HG03025 (cell line): Measurements from ENCODE around the gene TXNRD3.

Experiments
- ATAC-seq: cut with Tn5 transposase; IDR thresholded peaks from one replicate; pipeline ENCODE4 v1.9.1; 2021; ENCODE audit warnings: mild to moderate bottlenecking, moderate library complexity; ENCODE audit not compliant: unreplicated experiment, low FRiP score

Gene TXNRD3

DNA sequence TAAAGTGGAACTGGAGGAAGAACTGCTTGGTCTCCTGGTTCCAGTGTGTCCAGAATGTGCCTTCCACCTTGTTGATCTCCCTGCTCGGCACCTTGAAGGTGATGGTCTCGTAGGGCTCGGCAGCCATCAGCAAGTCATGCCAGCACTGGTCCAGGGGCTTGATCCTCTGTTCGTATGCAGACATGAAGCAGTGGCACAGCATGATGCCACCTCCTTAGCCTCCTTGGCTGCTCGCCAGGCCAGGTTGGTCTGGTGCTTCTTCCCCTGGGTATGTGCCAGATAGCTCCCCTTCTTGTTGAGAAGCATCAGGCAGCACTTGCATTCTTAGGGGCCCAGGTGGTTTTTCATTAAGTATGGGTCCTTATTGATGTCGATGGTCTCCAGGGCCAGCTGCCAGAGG, 17.8 kb upstream of the TXNRD3 start:
- no peak for ATAC-seq

DNA sequence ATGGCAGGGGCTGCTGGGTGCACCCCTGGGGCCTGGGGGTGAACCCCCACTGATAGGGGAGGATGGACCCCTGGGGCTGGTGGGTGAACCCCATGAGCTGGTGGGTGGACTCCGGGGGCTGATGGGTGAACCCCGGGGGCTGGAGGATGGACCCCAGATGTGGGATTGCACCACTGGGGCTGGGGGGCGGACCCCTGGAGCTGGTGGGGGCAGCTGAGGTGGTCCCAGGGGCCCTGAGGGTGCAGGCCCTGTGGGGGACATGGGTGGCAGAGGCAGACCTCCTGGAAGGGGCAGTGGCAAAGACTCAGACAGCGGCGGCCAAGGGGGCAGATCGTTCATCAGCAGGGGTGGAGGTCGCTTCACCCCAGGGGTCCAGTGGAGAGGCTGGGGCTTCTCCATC, 17.4 kb upstream of the TXNRD3 start:
- ATAC-seq = no peak

DNA sequence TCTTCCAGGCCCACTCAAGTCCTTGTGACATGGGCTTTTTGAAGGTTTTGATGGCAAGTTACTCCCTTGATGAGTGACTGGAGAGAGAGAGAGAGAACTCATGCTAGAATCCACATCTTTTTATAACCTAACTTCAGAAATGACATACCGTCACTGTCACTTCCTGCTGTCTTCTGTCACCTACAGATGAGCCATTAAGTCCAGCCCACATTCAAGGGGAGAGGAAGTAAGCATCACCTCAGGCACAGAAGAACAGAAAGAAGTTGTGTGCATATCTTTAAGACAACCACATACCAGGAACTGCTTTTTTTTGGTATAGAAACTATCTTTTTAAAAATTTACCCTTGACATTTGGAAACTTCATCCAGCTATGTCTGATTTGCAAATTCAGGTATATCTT, 16.6 kb upstream of the TXNRD3 start:
- ATAC-seq = no peak

DNA sequence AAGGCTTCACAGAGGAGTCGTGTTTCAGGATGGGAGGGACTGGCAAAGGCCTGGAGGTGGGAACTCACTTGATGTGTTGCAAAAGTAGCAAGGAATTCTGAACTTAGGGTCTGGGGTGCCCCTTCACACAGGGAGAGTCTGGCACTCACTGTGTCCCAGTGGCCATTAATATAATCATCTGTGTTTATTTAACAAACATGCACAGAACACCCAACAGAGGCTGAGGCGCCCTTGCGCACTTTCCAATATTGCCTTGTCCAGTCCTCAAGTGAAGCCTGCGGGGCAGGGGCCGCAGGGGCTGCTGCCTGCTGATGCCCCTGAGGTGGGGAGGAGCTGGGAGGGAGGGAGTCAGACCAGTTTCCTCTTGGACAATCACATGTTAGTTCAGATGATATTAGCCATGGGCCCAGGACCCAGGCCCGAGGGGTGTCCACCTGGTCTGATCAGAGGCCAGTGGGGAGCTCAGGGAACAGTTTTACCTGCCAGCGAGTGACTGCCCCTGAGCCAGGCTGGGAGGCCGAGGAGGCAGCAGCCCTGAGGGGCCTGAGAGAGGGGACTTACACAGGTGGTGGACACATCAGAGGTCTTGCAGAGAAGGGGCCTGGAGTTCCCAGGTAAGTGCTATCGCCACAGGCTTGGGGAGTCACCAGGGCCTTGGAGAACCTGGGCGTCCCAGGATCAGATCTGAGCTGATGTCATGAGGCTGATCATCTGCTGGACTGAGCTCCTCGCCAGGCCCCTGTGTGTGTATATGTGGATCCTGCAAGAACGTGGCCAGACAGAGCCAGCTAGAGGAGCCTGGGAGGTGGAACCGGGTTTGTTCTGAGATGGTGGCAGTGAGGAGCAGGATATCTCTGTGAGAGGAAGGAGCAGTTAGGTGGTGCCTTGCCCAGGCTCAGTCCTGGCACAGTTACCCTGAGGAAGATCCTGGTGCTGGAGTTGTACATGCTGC, 13.8 kb upstream of the TXNRD3 start:
- ATAC-seq = no peak

DNA sequence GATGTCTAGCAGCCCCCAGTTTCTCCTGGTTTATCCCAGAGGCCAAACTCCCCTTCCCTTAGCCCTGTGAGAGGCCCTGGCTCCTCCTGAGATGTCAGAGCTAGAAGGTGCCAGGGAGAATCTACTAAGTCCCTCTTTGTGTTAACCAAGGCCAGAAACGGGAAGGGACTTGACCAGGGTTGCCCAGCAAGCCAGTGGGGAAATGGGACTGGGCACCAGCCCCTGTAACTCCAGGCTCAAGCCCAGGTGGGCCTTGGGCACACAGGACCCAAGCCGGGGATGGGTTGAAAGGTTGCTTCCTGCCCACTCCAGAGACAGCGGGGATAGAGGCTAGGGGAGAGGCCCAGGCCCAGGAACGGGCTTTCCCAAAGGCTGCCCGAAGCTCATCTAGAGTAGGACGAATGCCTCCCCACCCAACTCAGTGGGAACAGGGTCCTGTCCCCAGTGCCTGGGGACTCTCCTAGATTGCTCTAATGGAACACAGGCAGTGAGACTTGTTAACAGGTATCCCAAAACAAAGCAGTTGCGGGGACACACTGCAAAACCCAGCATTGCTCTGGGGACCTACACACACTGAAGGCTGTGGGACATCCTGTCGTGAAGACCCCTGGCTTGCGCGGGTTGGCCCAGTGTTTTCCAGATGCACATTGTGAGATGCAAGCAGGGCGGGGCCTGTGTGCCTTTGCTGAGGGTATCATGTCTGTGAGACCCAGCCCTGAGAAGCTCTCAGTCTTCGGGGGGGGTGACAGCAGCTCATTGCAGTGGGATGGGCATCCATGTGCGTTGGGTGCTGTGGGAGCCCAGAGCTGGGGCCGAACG, 12.9 kb upstream of the TXNRD3 start:
- ATAC-seq = no peak

DNA sequence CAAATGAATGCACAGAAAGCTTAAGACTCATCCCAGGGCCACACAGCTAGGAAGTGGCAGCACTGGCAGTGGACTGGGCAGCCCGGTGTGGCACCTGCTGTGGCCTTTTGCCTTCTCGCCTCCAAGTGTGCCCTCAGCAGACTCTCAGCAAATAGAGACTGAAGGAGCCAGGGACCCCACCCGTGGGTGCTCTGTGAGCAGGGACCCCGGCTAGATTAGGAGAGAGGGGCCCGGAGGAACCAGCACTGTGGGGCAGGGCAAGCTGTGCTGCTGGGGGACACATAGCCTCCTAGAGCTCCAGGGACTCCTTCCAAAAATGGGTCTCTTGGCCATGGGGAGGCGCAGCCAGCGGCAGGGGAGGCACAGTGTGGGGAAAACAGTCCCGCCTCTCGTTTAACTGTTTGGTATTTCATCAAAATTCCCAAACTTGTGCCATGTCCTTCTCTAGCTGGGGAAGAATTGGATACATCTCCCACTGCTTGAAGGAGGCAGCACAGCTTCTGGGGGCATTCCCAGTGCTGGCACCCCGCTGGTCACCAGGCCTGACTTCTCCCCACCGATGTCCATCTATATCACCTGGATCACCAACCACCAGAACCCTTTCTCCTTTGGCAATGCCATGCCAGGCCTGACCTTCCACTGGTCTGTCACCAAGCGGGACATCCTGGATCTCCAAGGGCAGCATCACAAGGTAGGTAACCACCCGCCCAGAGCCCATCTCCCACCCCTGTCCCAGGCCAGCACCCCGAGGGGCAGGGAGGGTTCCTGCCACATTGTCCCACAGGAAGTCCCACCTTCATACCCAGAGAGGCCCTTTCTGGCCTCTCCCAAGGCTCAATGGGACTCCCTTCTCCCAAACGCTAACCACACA, 12.0 kb upstream of the TXNRD3 start:
- no peak for ATAC-seq

DNA sequence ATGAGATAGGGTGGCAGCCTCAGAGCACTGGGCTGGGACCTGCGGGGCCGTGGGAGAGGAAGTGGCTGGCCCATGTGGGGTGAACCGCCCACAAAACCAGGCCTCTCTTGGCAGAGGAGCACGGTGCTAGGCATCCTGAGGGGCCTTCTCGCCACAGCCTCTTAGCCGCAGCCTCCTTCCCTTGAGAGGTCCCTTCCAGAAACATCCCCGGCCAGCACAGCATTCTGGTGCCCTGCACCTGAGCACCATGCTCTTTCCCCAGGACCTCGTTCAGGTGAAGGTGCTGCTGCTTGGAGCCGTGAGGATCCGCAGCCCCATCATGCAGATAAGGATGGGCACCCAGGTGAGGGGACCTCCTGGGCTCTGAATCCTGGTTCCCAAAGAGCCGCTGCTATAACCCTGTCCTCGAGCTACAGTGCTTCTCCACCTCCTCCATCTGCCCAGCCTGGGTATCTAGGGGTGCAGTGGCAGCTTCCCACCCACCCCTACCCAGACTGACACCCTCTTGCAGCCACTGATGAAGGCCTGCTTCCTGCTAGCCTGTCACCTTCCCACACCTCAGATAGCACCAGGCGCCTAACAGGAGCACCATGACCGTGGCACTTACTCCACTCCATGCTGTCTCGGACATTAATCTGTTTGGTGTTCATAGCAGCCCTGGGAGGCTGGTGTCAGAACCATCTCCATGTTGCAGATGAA, 11.2 kb upstream of the TXNRD3 start:
- ATAC-seq = no peak

DNA sequence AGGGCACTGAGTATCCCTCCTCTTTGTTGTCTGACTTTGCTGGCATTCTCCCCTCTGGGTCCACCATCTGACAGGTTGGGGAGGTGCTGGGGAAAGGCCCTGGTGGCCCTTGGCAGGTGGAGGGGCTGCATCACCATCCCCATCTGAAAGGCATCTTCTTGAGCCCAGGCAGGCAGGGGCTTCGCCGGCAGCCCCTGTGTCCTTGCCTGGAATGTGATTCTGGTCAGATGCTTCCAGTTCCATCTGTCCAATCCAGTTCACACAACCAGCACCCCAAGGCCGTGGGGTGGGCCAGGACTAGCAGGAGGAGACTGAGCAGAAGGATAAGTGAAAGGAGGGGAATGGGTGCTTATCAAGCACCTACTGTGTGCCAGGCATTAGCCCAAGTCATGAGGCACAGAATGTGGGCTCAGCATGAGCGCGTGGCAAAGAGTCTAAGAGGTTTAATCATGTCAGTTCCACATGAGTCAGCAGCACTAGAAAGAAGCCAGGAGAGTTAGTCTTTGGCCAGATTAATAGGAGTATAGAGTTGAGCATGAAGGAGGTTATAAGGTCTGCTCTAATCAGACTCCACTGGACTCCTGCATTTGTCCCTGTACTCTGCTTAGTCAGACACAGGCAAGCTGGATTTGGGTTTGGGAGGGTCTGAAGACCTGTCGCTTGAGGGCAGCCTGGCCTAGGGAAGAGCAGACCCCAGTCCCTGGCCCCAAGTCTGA, 10.5 kb upstream of the TXNRD3 start:
- ATAC-seq = no peak

DNA sequence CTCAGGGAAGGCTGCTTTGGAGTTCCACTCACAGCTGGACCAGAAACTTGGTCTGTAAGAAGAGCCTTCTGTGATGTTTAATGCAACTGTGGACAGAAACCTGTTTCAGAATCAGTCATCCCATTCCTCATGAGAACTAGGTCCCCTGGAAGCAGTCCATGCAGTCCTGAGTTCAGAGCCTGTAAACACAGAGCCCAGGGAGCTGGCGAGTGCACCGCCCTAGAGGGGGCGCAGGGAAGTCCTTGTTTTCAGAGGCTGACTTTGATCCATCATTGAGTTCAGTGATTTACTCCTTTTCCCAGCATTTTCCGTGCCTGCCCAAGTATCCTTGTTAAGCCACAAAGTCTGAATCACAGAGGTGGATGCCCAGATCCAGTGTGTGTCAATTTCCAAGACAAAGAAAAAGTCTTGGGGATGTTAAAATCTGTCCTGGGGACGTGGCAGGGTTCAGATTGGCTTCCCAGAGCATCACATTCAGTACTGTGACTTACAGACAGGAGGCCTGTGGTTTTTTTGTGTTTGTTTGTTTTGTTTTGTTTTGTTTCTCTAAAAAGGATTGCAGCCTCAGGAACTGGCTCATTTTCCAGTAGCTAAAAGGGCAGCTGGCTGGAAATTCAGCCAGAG, 9.8 kb upstream of the TXNRD3 start:
- ATAC-seq = no peak

DNA sequence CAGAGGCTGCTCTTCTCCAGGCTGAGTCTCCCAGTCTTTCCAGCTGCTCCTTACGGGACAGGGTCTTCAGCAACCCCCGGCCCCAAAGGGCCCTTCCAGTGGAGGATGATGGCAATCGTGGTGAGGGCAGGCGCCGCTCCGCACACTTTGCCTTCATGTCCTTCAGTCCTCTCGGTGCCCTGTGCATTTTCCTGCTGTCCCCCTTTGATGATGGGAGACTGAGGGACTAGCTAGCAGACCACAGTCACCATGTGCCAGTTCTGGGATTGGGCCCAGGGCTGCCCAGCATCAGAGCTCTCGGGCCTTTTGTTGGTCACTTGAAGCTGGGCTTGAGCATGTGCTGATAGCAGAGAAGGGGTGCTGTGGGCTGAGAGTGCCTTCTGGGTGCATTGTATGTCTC, 8.8 kb upstream of the TXNRD3 start:
- no peak for ATAC-seq

DNA sequence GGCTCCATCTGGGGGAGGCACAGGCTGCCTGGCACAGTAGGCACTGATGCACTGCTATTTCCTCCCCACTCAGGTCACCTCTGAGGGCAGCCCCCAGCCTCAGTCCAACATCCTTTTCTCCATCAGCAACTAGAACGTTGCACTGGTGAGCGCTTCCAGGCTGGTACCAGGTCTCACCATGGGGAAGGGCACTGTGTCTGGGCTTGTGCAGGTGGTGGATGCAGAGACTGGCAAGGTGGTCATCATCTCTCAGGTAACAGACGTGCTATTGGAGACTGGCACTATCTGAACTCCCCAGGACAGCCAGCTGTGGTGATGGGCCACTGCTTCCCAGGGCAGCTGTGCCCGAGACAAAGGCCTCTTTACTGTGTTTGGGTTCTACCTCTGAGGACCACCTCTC, 8.3 kb upstream of the TXNRD3 start:
- ATAC-seq = no peak

DNA sequence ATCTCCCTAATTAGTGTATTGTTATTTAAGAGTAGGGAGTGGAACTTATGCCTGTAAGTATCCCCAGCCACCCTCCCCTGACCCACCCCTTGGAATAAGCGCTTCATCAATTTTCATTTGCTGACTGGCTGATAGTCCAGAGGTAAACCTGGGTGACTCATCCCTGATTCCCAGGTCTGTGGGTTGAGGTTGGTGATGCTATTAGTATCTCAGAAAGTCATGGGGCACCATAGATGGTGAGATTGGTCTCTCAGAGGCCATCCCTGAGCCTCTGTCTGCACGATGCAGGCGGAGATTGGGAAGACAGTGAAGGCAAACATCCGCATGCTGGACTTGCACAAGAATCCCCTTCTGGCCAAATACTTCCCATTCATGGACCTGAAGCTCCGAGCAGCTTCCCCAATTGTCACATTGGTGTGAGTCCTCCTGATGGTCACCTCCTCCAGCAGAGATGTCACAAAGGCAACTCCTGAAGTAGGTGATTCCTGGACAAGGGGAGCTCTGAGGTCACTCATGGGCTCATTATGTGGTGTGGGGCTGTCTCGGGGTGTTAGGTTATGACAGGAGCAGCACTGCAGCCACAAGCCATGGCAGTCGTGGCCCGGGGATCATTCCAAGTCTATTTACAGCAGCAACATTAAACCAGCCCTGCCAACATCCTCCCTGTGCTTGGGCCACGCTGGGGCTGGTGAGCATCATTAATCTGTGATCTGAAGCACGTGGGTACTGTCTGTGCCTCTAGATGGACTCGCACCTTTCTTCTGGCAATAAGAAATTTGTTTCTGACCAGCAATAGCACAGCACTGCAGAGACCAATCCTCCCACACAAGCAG, 6.8 kb upstream of the TXNRD3 start:
- ATAC-seq = no peak

DNA sequence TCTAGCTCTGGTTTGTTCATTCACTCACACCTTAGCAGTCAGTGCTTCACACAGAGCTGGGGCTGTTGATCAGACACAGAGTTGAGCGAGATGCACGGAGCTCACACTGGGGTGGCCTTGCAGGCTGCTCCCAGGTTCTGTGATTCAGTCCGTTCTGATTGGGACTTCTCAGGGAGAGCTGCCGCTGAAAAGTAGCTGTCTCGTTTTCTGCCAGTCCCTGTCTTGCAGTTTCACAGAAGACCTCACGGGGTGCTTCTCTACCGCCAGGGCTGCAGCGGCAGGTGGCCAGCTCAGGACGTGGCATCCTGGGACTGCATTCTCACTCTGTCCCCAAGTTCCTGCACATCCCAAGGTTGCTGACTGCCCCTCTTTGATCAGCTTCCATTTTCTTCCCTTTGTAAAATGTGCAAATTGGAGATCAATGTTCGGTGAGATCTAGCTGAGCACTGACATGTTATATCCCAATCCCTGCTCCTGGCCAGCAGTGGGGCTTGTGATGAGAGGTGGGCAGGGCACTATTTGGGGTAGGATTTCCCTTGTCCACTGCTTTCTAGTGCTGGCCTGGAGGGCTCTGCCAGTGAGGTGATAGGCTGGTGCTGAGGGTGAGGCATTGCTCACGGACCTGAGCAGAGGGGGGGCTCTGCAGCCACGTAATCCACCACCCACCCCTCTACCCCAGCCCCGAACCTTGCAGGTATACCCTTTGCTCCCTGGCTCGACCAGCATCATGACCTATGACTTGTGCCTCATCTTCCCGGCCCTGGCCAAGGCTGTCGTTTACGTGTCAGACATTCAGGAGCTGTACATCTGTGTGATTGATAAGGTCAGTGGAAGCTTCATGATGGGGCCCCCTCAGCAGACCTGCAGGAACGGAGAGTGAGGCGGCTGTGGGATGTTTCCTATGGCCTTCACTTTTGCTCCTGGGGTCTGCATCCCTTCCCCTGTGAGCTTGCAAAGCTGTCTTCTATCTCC, 5.3 kb upstream of the TXNRD3 start:
- ATAC-seq = no peak

DNA sequence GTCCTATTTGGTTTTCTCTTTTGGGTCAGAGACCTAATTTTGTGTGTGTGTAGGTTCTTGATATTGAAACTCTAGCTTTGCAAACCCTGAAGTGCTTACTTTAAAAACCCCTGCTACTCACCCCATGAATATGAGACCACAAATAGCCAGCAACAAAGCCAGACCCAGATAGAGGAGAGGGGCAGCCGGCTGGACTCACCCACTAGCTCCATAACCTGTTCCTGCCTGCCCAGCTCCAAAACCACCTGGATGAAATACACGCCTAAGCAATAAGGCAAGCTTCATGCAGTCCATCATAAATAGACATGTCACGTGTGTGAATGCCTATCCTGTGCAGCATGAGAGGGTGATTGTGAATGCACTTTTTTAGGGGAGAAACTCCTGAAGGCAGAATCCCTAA, 3.7 kb upstream of the TXNRD3 start:
- ATAC-seq = no peak

DNA sequence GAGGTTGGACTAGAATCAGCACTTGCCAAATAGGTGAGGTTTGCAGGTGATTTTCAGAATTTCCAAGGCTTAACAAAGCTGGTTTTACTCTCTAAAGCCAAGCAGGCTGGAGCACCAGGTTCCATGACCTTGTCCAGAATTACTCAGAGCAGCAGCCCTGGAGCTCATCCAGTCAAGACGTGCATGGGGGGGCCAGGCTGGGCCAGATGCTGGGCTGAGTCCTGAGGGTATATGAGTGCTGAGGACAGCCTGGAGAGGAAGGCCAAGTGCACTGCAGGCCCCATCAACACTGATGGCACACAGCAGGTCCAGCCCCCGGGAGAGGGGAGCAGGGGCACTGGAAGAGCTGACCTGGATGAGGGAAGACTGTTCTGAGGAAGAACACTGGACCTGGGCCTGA, 3.0 kb upstream of the TXNRD3 start:
- ATAC-seq = no peak

DNA sequence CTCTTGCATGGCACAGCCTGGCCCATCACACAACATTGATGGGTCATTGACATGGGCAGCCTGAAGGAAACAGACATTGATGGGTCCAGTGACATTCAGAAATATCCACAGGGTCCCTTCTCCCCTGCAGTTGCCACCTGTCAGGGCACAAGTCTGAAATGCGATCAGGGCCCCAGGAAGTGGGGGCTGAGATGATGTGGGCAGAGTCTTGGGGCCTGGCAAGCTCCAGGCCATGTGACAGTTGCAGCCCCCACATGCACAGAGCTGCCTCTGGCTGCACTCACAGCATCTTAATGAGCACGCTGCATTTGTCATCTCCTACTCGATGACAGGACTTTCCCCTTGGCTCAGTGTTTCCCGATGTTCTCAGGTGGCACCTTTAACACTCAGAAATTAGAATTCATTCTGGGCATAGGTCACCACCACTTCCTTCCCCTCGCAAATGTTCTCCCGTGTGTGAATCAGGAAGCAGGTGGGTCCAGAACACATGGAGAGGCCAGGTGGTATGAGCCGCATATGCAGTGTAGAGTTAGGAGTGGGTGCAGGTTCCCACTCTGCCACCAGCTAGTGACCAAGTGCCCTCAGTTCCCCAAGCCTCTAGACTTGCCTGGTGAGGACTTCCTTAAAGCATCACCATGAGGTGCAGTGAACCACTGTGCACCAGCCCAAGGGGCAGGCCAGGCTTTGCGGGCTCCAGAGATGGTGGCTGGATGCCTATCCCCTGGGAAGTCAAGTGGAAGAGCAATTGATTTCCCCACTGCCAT, 1.6 kb upstream of the TXNRD3 start:
- no peak for ATAC-seq
